ENCODE measurements around the gene CFAP73.

The CFAP73 gene

GRCh38 chr12:113163030-113163360, 13.5 kb downstream of the CFAP73 start:
- DNase-seq (ENCODE audit: low read depth in 2 of 2, low spot score in 1 of 2) = no peak

- DNase-seq (ENCODE audit: low read depth in 2 of 2, low spot score in 1 of 2) = no peak
These were observed 14.5 kb downstream of the CFAP73 start for GRCh38 chr12:113164014-113164413.

- DNase-seq (ENCODE audit: low read depth in 2 of 2, low spot score in 1 of 2) = no peak
These were observed 16.3 kb downstream of the CFAP73 start for GRCh38 chr12:113165521-113166450.

- no peak for DNase-seq (ENCODE audit: low read depth in 2 of 2, low spot score in 1 of 2)
These were observed 18.3 kb downstream of the CFAP73 start for GRCh38 chr12:113167868-113168267.

GRCh38 chr12:113169697-113170096, 20.2 kb downstream of the CFAP73 start:
- no peak for DNase-seq (ENCODE audit: low read depth in 2 of 2, low spot score in 1 of 2)

- DNase-seq (ENCODE audit: low read depth in 2 of 2, low spot score in 1 of 2) = no peak
These were observed 20.9 kb downstream of the CFAP73 start for GRCh38 chr12:113170457-113170856.

GRCh38 chr12:113170926-113171325, 21.4 kb downstream of the CFAP73 start:
- DNase-seq (ENCODE audit: low read depth in 2 of 2, low spot score in 1 of 2) = no peak

GRCh38 chr12:113171543-113171942, 22.0 kb downstream of the CFAP73 start:
- DNase-seq (ENCODE audit: low read depth in 2 of 2, low spot score in 1 of 2) = no peak

GRCh38 chr12:113172185-113172584, 22.7 kb downstream of the CFAP73 start:
- no peak for DNase-seq (ENCODE audit: low read depth in 2 of 2, low spot score in 1 of 2)

GRCh38 chr12:113173081-113173698, 23.7 kb downstream of the CFAP73 start:
- no peak for DNase-seq (ENCODE audit: low read depth in 2 of 2, low spot score in 1 of 2)

- DNase-seq (ENCODE audit: low read depth in 2 of 2, low spot score in 1 of 2) = peak; percentile 50 to 58
These were observed 25.2 kb downstream of the CFAP73 start for GRCh38 chr12:113174461-113175384.

GRCh38 chr12:113179023-113179422, 29.5 kb downstream of the CFAP73 start:
- DNase-seq (ENCODE audit: low read depth in 2 of 2, low spot score in 1 of 2) = no peak

GRCh38 chr12:113180333-113180732, 30.8 kb downstream of the CFAP73 start:
- DNase-seq (ENCODE audit: low read depth in 2 of 2, low spot score in 1 of 2) = no peak

- no peak for DNase-seq (ENCODE audit: low read depth in 2 of 2, low spot score in 1 of 2)
These were observed 32.5 kb downstream of the CFAP73 start for GRCh38 chr12:113181975-113182374.

- DNase-seq (ENCODE audit: low read depth in 2 of 2, low spot score in 1 of 2) = no peak
These were observed 33.6 kb downstream of the CFAP73 start for GRCh38 chr12:113183030-113183589.

- no peak for DNase-seq (ENCODE audit: low read depth in 2 of 2, low spot score in 1 of 2)
These were observed 34.8 kb downstream of the CFAP73 start for GRCh38 chr12:113184098-113184899.

- DNase-seq (ENCODE audit: low read depth in 2 of 2, low spot score in 1 of 2) = peak; percentile 68 to 72
These were observed 35.3 kb downstream of the CFAP73 start for GRCh38 chr12:113184900-113185179.

- DNase-seq (ENCODE audit: low read depth in 2 of 2, low spot score in 1 of 2) = peak; percentile 65 to 66
These were observed 35.9 kb downstream of the CFAP73 start, which contains the start of the genes DDX54 and RITA1 for GRCh38 chr12:113185180-113186032. TSS of gene DDX54 (minus strand) at chr12:113185478. CDS start at chr12:113185451, 27 bp downstream. TSS of gene RITA1 (plus strand) at chr12:113185721. CDS start at chr12:113186747, 1,026 bp downstream.

GRCh38 chr12:113186033-113186365, 36.5 kb downstream of the CFAP73 start:
- DNase-seq (ENCODE audit: low read depth in 2 of 2, low spot score in 1 of 2) = no peak

Measured in stimulated activated CD8-positive, alpha-beta memory T cell treated with anti-CD3 and anti-CD28 coated beads, Interleukin-4, amount 100 ng/mL, for 1 hour (primary cell).